Suprapubic skin (tissue), 4 donors: ENCODE results near the gene LRRC42.

Experiments
- CTCF ChIP-seq, 2 donors: fragments of 200-600 bp in 1 of 2; fragments of 450-650 bp in 1 of 2; sonication (generic) in 1 of 2; IDR thresholded peaks; one replicate each; pipeline ENCODE4 v1.5.1; 2016 to 2019; ENCODE audit warnings: antibody characterized with exemption in 2 of 2, mild to moderate bottlenecking in 1 of 2, moderate library complexity in 1 of 2
- POLR2A ChIP-seq, 2 donors: fragments of 450-650 bp; IDR thresholded peaks; one replicate each; pipeline ENCODE4 v1.6.1; 2017; ENCODE audit warnings: antibody characterized with exemption in 2 of 2, mild to moderate bottlenecking in 2 of 2, moderate library complexity in 2 of 2
- POLR2AphosphoS5 ChIP-seq, 3 donors: sonication (generic); formaldehyde crosslinking; IDR thresholded peaks; one replicate each; pipeline ENCODE4 v1.6.1; 2017; ENCODE audit warnings: antibody characterized with exemption in 3 of 3

- no peak for TF ChIP-seq CTCF (IDR thresholded peaks at IDR 0.05)
- TF ChIP-seq POLR2A (IDR thresholded peaks at IDR 0.05): no peak
- TF ChIP-seq POLR2AphosphoS5 (IDR thresholded peaks at IDR 0.05): no peak
Measured at GRCh38 chr1:53998223-53998622, 52.1 kb downstream of the LRRC42 start.
